ENCODE data around the gene KCNJ6. TPM values are rescaled to one million over a fixed set of nuclear protein-coding genes. Genes with fewer than 3 reads are reported as not detected.

The KCNJ6 gene
- total RNA-seq, 2 experiments from 2014 or later, result not detected

- DNase-seq (ENCODE audit: low spot score), result no peak
- ChIA-PET CTCF (ENCODE audit: unreplicated experiment) (no interaction called here), POLR2A (no interaction called here)
- Histone ChIP-seq H4K20me1 (ENCODE audit: insufficient read depth, low read length) (no peaks in the 10 kb centered on the region), H2AFZ (ENCODE audit: low read length) (no peak overlapping the region), H3K4me2 (ENCODE audit: low read length) (no peak overlapping the region), H3K79me2 (ENCODE audit: insufficient read depth, low read depth, low read length) (no peaks in the 10 kb centered on the region), H3K4me1 (ENCODE audit: insufficient read depth, low read length, poor library complexity, severe bottlenecking) (no peaks in the 10 kb centered on the region), H3K9me2 (ENCODE audit: insufficient read depth, low read length) (no peaks in the 10 kb centered on the region), H3K36me3 (ENCODE audit: insufficient read depth, low read length) (no peaks in the 10 kb centered on the region), H3K4me3 (ENCODE audit: low read depth, low read length, poor library complexity, severe bottlenecking) (no peak overlapping the region), H3K27ac (ENCODE audit: low read depth, low read length, poor library complexity, severe bottlenecking) (no peak overlapping the region), H3K9me3 (ENCODE audit: low read length) (no peaks in the 10 kb centered on the region)
- no TSS peak for BruUV-seq (replicated peaks)
- TF ChIP-seq EZH2phosphoT487 (IDR thresholded peaks at IDR 0.05; ENCODE audit: borderline replicate concordance, low read depth, low read length) (no peak), CTCF (conservative IDR thresholded peaks at IDR 0.05; ENCODE audit: low read length) (no peak)
- intact Hi-C loops (cut with micrococcal nuclease; ENCODE audit: unreplicated experiment), result no loop called here
Observed at GRCh38 chr21:37828556-37828955, 87.7 kb downstream of the KCNJ6 start.

GRCh38 chr21:37827913-37828312 lies 88.3 kb downstream of the KCNJ6 start:
- CTCF ChIA-PET (ENCODE audit: unreplicated experiment), result no interaction called here
- Histone ChIP-seq H3K9me3 (ENCODE audit: low read length) (no peaks in the 10 kb centered on the region), H3K4me2 (ENCODE audit: low read length) (no peak overlapping the region), H3K36me3 (ENCODE audit: insufficient read depth, low read length) (no peaks in the 10 kb centered on the region), H3K27ac (ENCODE audit: low read depth, low read length, poor library complexity, severe bottlenecking) (no peak overlapping the region), H3K9me2 (ENCODE audit: insufficient read depth, low read length) (no peaks in the 10 kb centered on the region), H3K4me3 (ENCODE audit: low read depth, low read length, poor library complexity, severe bottlenecking) (no peak overlapping the region), H2AFZ (ENCODE audit: low read length) (no peak overlapping the region), H3K79me2 (ENCODE audit: insufficient read depth, low read depth, low read length) (no peaks in the 10 kb centered on the region), H3K4me1 (ENCODE audit: insufficient read depth, low read length, poor library complexity, severe bottlenecking) (no peaks in the 10 kb centered on the region), H4K20me1 (ENCODE audit: insufficient read depth, low read length) (no peaks in the 10 kb centered on the region)
- intact Hi-C loops (cut with micrococcal nuclease; ENCODE audit: unreplicated experiment), result no loop called here
- DNase-seq (ENCODE audit: low spot score), result no peak
- no peak for TF ChIP-seq CTCF (conservative IDR thresholded peaks at IDR 0.05; ENCODE audit: low read length)
- TF ChIP-seq EZH2phosphoT487 (IDR thresholded peaks at IDR 0.05; ENCODE audit: borderline replicate concordance, low read depth, low read length), result no peak
- POLR2A ChIA-PET, result no interaction called here
- BruUV-seq (replicated peaks), result no TSS peak

GRCh38 chr21:37821786-37822450 lies 94.3 kb downstream of the KCNJ6 start:
- intact Hi-C loops (cut with micrococcal nuclease; ENCODE audit: unreplicated experiment), result no loop called here
- no peak overlapping the region for H3K4me2 ChIP-seq (ENCODE audit: low read length)
- ChIA-PET CTCF (ENCODE audit: unreplicated experiment) (no interaction called here), POLR2A (interaction anchor here (0.6 kb wide), 1 partner anchor 16 kb away, joined by 3 read pairs; no protein-coding TSS in a partner anchor)
- no peak overlapping the region for H2AFZ ChIP-seq (ENCODE audit: low read length)
- no peaks in the 10 kb centered on the region for H3K9me2 ChIP-seq (ENCODE audit: insufficient read depth, low read length)
- no peak overlapping the region for H3K27ac ChIP-seq (ENCODE audit: low read depth, low read length, poor library complexity, severe bottlenecking)
- no peaks in the 10 kb centered on the region for H3K79me2 ChIP-seq (ENCODE audit: insufficient read depth, low read depth, low read length)
- no TSS peak for BruUV-seq (replicated peaks)
- H3K4me1 ChIP-seq (ENCODE audit: insufficient read depth, low read length, poor library complexity, severe bottlenecking), result no peaks in the 10 kb centered on the region
- no peak overlapping the region for H3K4me3 ChIP-seq (ENCODE audit: low read depth, low read length, poor library complexity, severe bottlenecking)
- H4K20me1 ChIP-seq (ENCODE audit: insufficient read depth, low read length), result no peaks in the 10 kb centered on the region
- no peak for DNase-seq (ENCODE audit: low spot score)
- TF ChIP-seq EZH2phosphoT487 (IDR thresholded peaks at IDR 0.05; ENCODE audit: borderline replicate concordance, low read depth, low read length), result no peak
- TF ChIP-seq CTCF (conservative IDR thresholded peaks at IDR 0.05; ENCODE audit: low read length), result no peak
- no peaks in the 10 kb centered on the region for H3K9me3 ChIP-seq (ENCODE audit: low read length)
- H3K36me3 ChIP-seq (ENCODE audit: insufficient read depth, low read length), result no peaks in the 10 kb centered on the region
